ENCODE data around the gene NRM.
A peak's percentile ranks its signal among the peaks of the same experiment; 100 is the strongest.

Gene NRM

GRCh38 chr6:30687659-30688431 is 2.9 kb downstream of the NRM start:
- DNase-seq = peak; percentile 33

- peak; percentile 94 for DNase-seq
Observed at GRCh38 chr6:30686908-30687658, 3.7 kb downstream of the NRM start.

- peak; percentile 91 for DNase-seq
Observed at GRCh38 chr6:30686009-30686907, 4.5 kb downstream of the NRM start, which contains the start of gene PPP1R18. Gene PPP1R18, minus strand, starts transcription at chr6:30686645. Its CDS starts 627 bp downstream, at chr6:30686018.

- DNase-seq = peak; percentile 52
Observed at GRCh38 chr6:30685157-30686008, 5.4 kb downstream of the NRM start.

DNA sequence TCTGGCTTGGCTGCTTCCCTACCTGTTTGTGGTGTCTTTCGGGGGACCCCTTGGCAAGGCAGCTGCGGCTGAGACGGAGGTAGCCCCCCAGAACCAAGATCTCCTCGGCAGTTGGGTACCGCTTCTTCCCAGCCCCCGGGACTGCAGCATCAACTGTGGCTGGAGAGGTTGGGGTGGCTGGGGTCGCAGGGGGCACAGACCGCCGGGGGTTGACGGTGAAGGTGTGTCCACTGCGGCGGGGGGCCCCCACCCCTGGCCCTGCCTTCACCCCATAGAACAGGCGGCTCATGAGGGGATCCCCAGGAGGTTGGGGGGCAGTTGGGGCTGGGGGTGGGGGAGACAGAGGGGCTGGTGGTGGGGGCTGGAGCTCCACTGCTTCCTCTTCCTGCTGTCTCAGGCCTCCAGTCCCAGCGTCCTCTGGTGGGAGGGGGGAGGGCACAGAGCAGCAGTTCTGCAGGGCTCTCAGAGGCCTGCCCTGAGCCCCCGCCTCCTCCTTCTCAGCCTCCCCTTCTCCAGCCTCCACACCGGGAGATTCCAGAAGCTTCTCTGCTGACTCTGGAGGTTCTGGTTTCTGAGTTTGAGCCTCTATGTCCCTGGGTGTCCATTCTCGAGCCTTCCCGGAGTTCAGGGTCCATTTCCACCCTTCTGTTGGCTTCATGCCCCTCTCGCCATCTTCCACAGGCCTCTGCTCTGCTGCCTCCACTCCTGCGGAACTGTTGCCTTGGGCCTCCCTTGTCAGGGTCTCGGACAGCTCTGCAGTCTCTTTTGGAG is 6.2 kb downstream of the NRM start:
- peak; percentile 74 for DNase-seq

DNA sequence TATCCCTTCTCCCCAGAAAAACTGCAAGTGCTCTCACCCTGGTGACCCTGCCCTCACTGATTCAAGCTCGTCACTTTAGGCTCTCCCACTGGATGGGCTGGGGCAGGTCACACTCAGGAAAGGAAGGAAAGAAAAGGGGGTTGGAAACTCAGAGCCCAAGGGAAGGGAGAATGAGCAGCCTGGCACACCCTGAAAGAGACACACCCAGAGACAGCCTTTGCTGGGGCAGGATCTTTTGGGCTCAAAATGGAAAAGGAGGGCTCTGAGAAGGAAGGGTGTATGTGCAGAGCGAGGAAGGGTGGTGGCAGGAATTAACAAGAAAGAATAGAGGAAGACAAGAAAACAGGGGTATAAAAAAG is 6.8 kb downstream of the NRM start:
- DNase-seq = no peak

- peak; percentile 38 for DNase-seq
Observed at GRCh38 chr6:30683183-30683979, 7.4 kb downstream of the NRM start.

GRCh38 chr6:30682143-30683117 is 8.4 kb downstream of the NRM start:
- DNase-seq = peak; percentile 88

- DNase-seq = no peak
Observed at GRCh38 chr6:30681766-30682142, 9.0 kb downstream of the NRM start.

DNA sequence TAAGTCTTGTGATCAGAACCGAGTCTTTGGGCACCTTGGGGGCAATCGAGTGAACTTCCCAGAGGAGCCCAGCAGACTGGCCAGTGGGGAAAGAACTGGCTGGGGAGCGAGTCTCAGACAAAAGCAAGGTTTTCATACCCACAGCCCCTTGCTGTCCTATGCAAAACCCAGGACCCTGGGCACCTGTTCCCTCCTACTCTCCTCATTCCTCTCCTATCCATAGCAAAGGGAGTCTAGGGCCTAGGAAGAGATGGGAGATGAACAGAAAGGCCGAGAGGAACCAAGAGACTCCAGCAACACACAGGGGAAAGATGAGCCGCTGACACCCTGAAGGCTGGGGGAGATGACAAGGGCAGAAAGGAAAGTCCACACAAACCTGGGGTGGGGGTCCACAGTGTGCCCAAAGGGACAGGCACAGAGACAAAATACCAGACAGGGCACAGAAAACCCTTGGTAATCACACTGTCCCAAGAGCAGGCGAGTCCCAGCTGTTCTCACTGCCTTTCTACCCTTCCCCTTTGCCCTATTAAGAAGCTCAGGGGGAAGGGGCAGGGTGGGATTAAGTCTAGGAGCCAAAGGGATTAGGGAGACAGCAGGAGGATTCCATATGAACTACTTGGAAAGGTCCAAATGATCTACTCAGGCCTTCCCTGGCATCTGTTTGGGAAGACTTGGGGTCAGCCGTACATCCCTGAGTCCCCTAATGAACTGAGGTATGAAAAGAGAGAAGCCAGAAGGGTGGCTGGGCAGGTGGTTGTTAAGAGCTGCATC is 10.8 kb downstream of the NRM start:
- peak; percentile 32 for DNase-seq

DNA sequence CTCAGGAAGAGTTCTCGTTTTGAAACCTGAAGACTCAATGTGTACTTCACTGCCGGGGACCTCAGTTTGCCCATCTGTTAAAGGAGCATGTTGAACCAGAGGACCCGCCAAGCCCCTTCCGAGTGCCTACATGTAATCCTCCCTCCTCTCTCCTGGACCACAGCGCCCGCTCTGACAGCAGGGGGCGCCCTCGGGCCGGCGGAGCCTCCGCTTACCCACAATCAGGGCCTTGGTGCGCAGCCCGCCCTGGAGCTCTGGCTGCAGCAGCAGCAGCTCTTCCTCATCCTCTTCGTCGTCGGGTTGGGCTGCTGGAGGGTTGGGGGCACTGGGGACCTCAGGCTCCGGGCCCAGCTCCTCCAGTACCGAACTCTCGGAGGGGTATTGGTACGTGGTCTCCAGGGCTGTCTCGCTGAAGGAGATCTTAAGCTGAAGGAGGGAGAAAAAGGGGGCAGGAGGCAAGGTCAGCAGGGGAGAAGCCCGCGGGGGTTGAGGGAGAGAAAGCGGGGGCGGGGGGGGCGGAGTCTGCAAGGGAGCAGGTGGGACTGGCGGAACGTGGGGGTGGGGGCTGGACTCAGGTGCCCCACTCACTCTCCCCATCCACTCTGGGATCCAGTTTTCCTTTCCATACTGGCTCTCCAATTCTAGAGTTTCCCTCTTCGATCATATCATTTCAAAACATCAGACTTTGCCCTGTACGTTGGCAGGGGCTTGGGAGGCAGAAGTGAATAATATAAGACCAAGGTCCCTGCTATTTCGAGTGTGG is 11.6 kb downstream of the NRM start:
- DNase-seq = peak; percentile 95

GRCh38 chr6:30676660-30677285 is 14.0 kb downstream of the NRM start:
- no peak for DNase-seq

GRCh38 chr6:30672445-30673253 is 18.1 kb downstream of the NRM start, which contains the start of gene DHX16:
Gene DHX16, minus strand, starts transcription at chr6:30673006. Its CDS starts 165 bp downstream, at chr6:30672841.
- peak; percentile 94 for DNase-seq

DNA sequence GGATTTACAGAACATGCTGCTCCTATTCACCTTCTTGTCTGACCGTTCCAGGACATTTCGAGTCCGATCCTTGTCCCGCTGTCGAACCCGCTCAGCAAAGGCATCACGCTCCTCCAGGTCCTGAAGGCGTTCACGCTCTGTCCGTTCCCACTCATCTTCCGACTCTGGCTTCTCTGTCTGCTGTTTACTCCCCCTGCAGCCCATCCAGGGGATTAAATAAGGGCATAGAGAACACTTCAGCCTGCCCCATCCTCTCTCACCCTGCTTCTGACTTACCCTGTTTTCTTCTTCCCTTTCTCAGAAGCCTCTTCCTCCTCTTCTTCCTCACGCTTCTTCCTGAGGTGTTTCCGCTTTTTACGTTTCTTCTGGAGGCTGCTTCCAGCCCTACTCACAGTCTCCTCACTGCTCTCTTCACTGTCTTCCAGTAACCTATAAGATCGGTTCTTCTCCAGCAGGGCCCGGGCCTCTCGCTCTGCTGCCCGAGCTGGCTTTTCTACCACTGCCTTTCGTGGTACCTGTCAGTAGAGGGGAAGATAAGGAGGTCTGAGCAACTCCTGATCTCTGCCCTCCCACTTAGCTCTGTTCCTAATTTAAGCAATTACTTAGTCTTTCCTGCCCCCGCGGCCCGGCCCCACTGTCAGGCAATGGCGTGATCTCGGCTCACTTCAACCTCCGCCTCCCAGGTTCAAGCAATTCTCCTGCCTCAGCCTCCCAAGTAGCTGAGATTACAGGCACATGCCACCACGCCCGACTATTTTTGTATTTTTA is 19.8 kb downstream of the NRM start:
- no peak for DNase-seq

GRCh38 chr6:30666300-30666699 is 24.5 kb downstream of the NRM start:
- peak; percentile 80 for DNase-seq

Data from stimulated activated CD8-positive, alpha-beta memory T cell treated with anti-CD3 and anti-CD28 coated beads, Interleukin-4, amount 100 ng/mL, for 48 hours (primary cell).